ENCODE results near the gene CELF4.

DNA sequence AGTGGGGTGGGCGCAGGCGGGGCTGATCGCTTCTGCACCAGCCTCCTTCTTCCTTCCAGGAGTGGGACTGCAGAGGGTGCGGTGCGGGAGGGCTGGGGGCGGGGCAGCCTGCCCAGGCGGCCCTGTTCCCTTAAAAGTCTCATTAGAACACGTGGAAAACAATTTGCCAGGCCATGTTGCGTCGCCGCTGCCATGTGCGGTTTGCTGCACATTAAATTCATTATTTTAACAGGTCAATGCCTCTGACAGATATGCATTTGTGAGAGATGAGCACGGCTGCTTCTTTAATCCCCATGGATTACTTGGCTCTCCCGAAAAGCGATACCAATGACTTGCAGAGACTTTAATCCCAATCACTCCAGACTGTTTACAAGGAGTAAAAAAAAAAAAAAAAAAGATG, 139.0 kb downstream of the CELF4 start:
- TF ChIP-seq TAF1 (IDR thresholded peaks at IDR 0.05; ENCODE audit: borderline replicate concordance, low read depth, low read length) (no peak), ZSCAN29 (IDR thresholded peaks at IDR 0.05) (no peak), SP1 (IDR thresholded peaks at IDR 0.05; ENCODE audit: low read depth, low read length) (no peak), EZH2 (IDR thresholded peaks at IDR 0.05; ENCODE audit: borderline replicate concordance, control insufficient read depth, low read depth, low read length) (no peak), RFX5 (IDR thresholded peaks at IDR 0.05; ENCODE audit: low read depth, low read length) (no peak), BRCA1 (IDR thresholded peaks at IDR 0.05; ENCODE audit: low read depth, low read length) (no peak), NBN (IDR thresholded peaks at IDR 0.05) (no peak)
- TF ChIP-seq, protein P1, sequence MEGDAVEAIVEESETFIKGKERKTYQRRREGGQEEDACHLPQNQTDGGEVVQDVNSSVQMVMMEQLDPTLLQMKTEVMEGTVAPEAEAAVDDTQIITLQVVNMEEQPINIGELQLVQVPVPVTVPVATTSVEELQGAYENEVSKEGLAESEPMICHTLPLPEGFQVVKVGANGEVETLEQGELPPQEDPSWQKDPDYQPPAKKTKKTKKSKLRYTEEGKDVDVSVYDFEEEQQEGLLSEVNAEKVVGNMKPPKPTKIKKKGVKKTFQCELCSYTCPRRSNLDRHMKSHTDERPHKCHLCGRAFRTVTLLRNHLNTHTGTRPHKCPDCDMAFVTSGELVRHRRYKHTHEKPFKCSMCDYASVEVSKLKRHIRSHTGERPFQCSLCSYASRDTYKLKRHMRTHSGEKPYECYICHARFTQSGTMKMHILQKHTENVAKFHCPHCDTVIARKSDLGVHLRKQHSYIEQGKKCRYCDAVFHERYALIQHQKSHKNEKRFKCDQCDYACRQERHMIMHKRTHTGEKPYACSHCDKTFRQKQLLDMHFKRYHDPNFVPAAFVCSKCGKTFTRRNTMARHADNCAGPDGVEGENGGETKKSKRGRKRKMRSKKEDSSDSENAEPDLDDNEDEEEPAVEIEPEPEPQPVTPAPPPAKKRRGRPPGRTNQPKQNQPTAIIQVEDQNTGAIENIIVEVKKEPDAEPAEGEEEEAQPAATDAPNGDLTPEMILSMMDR (IDR thresholded peaks at IDR 0.05 in 2 of 3, conservative IDR thresholded peaks at IDR 0.05 in 1 of 3; ENCODE audit: control insufficient read depth in 2 of 3, extremely low read depth in 1 of 3, insufficient read depth in 1 of 3, low read depth in 3 of 3, low read length in 3 of 3), result no peak

Measured in GM12878 (cell line).